OCI-LY3 (cell line): ENCODE measurements around the gene CD151.

Source experiments
- CTCF ChIP-seq: fragments of 200-600, 300-600 bp; sonication (generic); IDR thresholded peaks from 2 replicates; pipeline ENCODE4 v1.5.1; 2014; ENCODE audit warnings: antibody characterized with exemption, low read length, low read depth
- EZH2phosphoT487 ChIP-seq: fragments of 200-600 bp; shearing (Covaris generic); IDR thresholded peaks from 2 replicates; pipeline ENCODE4 v1.6.1; 2018; ENCODE audit warnings: antibody characterized with exemption, mixed run types, low read depth

- TF ChIP-seq CTCF (no peak), EZH2phosphoT487 (no peak)
These were observed 19.7 kb upstream of the CD151 start for GRCh38 chr11:813072-813455.
